BJ (cell line): ENCODE data around the gene ITGA8. TPM values are rescaled to one million over a fixed set of nuclear protein-coding genes. Genes with fewer than 3 reads are reported as not detected.

Source experiments
- CTCF ChIA-PET: fragments of 350-600 bp; formaldehyde crosslinking; extraction: SDS; loops from one replicate; lab custom pipeline; 2021; ENCODE audit warnings: antibody characterized with exemption, inconsistent platforms; lab: Yijun Ruan, JAX
- POLR2A ChIA-PET: fragments of 300-600 bp; sonication (Branson Sonifier 250); formaldehyde crosslinking; extraction: SDS; loops from one replicate; lab custom pipeline; 2021; ENCODE audit warnings: antibody characterized with exemption; lab: Charles Lee
- DNase-seq: peaks from one replicate; pipeline ENCODE4 v3.0.0-alpha.2; 2011; ENCODE audit warnings: low read depth
- H3K27me3 ChIP-seq: 2 replicates; pipeline ENCODE4 v1.6.0; 2011; ENCODE audit warnings: low read length; ENCODE audit not compliant: control insufficient read depth, insufficient read depth
- H3K36me3 ChIP-seq: 2 replicates; pipeline ENCODE4 v1.5.1; 2011; ENCODE audit warnings: low read length; ENCODE audit not compliant: control insufficient read depth, insufficient read depth
- H3K4me3 ChIP-seq: 2 replicates; pipeline ENCODE4 v1.5.1; 2011; ENCODE audit warnings: low read depth, mild to moderate bottlenecking, control low read depth, low read length
- CTCF ChIP-seq: IDR thresholded peaks from 2 replicates; pipeline ENCODE4 v1.5.1; 2011; ENCODE audit warnings: low read depth, mild to moderate bottlenecking, control low read depth, inconsistent platforms, low read length, moderate library complexity; ENCODE audit not compliant: insufficient read depth
- polyA plus RNA-seq: library from polyadenylated mRNA; depleted of rRNA; stranded (reverse); fragments of >200 nt; gene quantifications from 2 replicates; pipeline ENCODE4 v1.2.3, GENCODE V29; 2011

Gene ITGA8
- polyA plus RNA-seq, 1 experiment = 10.1 TPM

GRCh38 chr10:15742102-15742501 is 22.4 kb upstream of the ITGA8 start:
- no peaks in the 10 kb centered on the region for H3K36me3 ChIP-seq
- POLR2A ChIA-PET = no interaction called here
- CTCF ChIA-PET = no interaction called here
- no peak for TF ChIP-seq CTCF
- peaks cover 2% of the 10 kb centered on the region; the same call in 1 of the 2 replicates for H3K27me3 ChIP-seq
- DNase-seq = no peak
- H3K4me3 ChIP-seq = no peak overlapping the region

- ChIA-PET CTCF (no interaction called here), POLR2A (no interaction called here)
- H3K4me3 ChIP-seq = no peak overlapping the region
- TF ChIP-seq CTCF = no peak
- H3K36me3 ChIP-seq = no peaks in the 10 kb centered on the region
- H3K27me3 ChIP-seq = peaks cover 2% of the 10 kb centered on the region; the same call in 1 of the 2 replicates
- DNase-seq = no peak
Measured at GRCh38 chr10:15741581-15741980, 21.9 kb upstream of the ITGA8 start.

- TF ChIP-seq CTCF = no peak
- no peak for DNase-seq
- peaks cover 2% of the 10 kb centered on the region; the same call in 1 of the 2 replicates for H3K27me3 ChIP-seq
- CTCF ChIA-PET = interaction anchor here (0.6 to 1.0 kb wide), 3 partner anchors 10 to 306 kb away, joined by 3 read pairs; no protein-coding TSS in a partner anchor
- POLR2A ChIA-PET = no interaction called here
- H3K4me3 ChIP-seq = no peak overlapping the region
- H3K36me3 ChIP-seq = no peaks in the 10 kb centered on the region
Measured at GRCh38 chr10:15740261-15740660, 20.5 kb upstream of the ITGA8 start.

- ChIA-PET CTCF (interaction anchor here (0.5 to 1.3 kb wide), 7 partner anchors 11 to 940 kb away, joined by 3 to 5 read pairs (median 3); partner anchors contain the start of gene ITGA8), POLR2A (no interaction called here)
- no peak for TF ChIP-seq CTCF
- Histone ChIP-seq H3K36me3 (no peaks in the 10 kb centered on the region), H3K4me3 (no peak overlapping the region), H3K27me3 (peaks cover 2% of the 10 kb centered on the region)
- DNase-seq = no peak
Measured at GRCh38 chr10:15739254-15739970, 19.7 kb upstream of the ITGA8 start.

GRCh38 chr10:15738270-15738925 is 18.7 kb upstream of the ITGA8 start:
- CTCF ChIA-PET = interaction anchor here (0.9 to 1.3 kb wide), 4 partner anchors 13 to 305 kb away, joined by 3 to 5 read pairs (median 3); partner anchors contain the start of gene ITGA8
- POLR2A ChIA-PET = no interaction called here
- peak; percentile 51 for DNase-seq
- no peaks in the 10 kb centered on the region for H3K36me3 ChIP-seq
- no peak overlapping the region for H3K4me3 ChIP-seq
- no peak for TF ChIP-seq CTCF
- peaks cover 2% of the 10 kb centered on the region for H3K27me3 ChIP-seq
